HG03558 (cell line): Measurements from ENCODE around the gene COPS2.
"Not testable (repeated sequence)": the region's sequence is repeated elsewhere in the genome, so short reads cannot be mapped to it uniquely, and the experiment has no call there.

Experiments used
- ATAC-seq: cut with Tn5 transposase; IDR thresholded peaks from one replicate; pipeline ENCODE4 v1.9.1; 2021; ENCODE audit warnings: moderate number of reproducible peaks; ENCODE audit not compliant: unreplicated experiment; ENCODE audit errors: extremely low read depth

Gene COPS2

GRCh38 chr15:49115062-49115461 is 40.3 kb downstream of the COPS2 start:
- ATAC-seq, result no peak

GRCh38 chr15:49110158-49110944 is 45.0 kb downstream of the COPS2 start:
- no peak for ATAC-seq

- no peak for ATAC-seq
These were observed 52.4 kb downstream of the COPS2 start for GRCh38 chr15:49103002-49103401.

GRCh38 chr15:49101536-49101935 is 53.9 kb downstream of the COPS2 start:
- no peak for ATAC-seq

GRCh38 chr15:49096090-49096750 is 59.2 kb downstream of the COPS2 start:
- ATAC-seq, result no peak

- ATAC-seq, result no peak
These were observed 60.5 kb downstream of the COPS2 start for GRCh38 chr15:49094923-49095322.

- ATAC-seq, result no peak
These were observed 61.9 kb downstream of the COPS2 start for GRCh38 chr15:49093252-49094105.

- no peak for ATAC-seq
These were observed 66.4 kb downstream of the COPS2 start for GRCh38 chr15:49088996-49089395.

GRCh38 chr15:49085696-49086459 is 69.5 kb downstream of the COPS2 start:
- no peak for ATAC-seq

- no peak for ATAC-seq
These were observed 71.2 kb downstream of the COPS2 start for GRCh38 chr15:49084285-49084570.

- no peak for ATAC-seq
These were observed 71.8 kb downstream of the COPS2 start for GRCh38 chr15:49083401-49084284.

- ATAC-seq, result no peak
These were observed 72.4 kb downstream of the COPS2 start for GRCh38 chr15:49082960-49083359.

GRCh38 chr15:49079340-49080039 is 75.9 kb downstream of the COPS2 start:
- no peak for ATAC-seq

- ATAC-seq, result no peak
These were observed 79.5 kb downstream of the COPS2 start for GRCh38 chr15:49075881-49076280.

- not testable (repeated sequence) for ATAC-seq
These were observed 80.7 kb downstream of the COPS2 start for GRCh38 chr15:49074589-49075287.
